ENCODE data around the gene PLPPR4. TPM values are rescaled to one million over a fixed set of nuclear protein-coding genes. Genes with fewer than 3 reads are reported as not detected.
A peak's percentile ranks its signal among the peaks of the same experiment; 100 is the strongest.

The PLPPR4 gene
- total RNA-seq = 1 to 10 TPM in 1 of 4 donors, under 1 TPM in 3; 0.15 to 1.1 (median 0.70) TPM

GRCh38 chr1:99264201-99265021 lies at the start of gene PLPPR4:
Gene PLPPR4 (plus strand): TSS chr1:99264492. CDS start chr1:99264594, 102 bp downstream.
- Histone ChIP-seq H3K27me3 (peaks cover 0 to 28% (median 0%) of the 10 kb centered on the region in 4 donors), H3K9me3 (no peaks in the 10 kb centered on the region), H3K27ac (peak within 1 kb of the TSS in 3 of 4 donors; percentile 1 to 27 (median 15)), H3K4me3 (peak within 1 kb of the TSS; percentile 22 to 58 (median 42)), H3K36me3 (no peaks in the 10 kb centered on the region), H3K4me1 (peaks cover 0 to 10% (median 5%) of the 10 kb centered on the region in 3 donors)
- intact Hi-C loops (cut with DNase I) = no loop called here
- WGBS, 2 donors = 1 to 5% methylated on average over 21 to 22 of the region's 51 CpGs
- no peak for DNase-seq
- TF ChIP-seq CTCF (IDR thresholded peaks at IDR 0.05) (no peak), POLR2A (IDR thresholded peaks at IDR 0.05) (no peak)

GRCh38 chr1:99216956-99217355 lies 47.3 kb upstream of the PLPPR4 start:
- Histone ChIP-seq H3K27me3 (no peaks in the 10 kb centered on the region), H3K4me1 (no peaks in the 10 kb centered on the region), H3K9me3 (peaks cover 0 to 8% (median 4%) of the 10 kb centered on the region in 3 donors), H3K4me3 (no peak overlapping the region), H3K36me3 (no peaks in the 10 kb centered on the region), H3K27ac (no peak overlapping the region)
- intact Hi-C loops (cut with DNase I) = no loop called here
- no peak for DNase-seq
- TF ChIP-seq CTCF (IDR thresholded peaks at IDR 0.05) (no peak), POLR2A (IDR thresholded peaks at IDR 0.05) (no peak)
- 68% methylated on average over 5 of the region's 5 CpGs for WGBS, 2 donors

- Histone ChIP-seq H3K9me3 (peaks cover 0 to 8% (median 4%) of the 10 kb centered on the region in 3 donors), H3K4me1 (no peaks in the 10 kb centered on the region), H3K27ac (no peak overlapping the region), H3K4me3 (no peak overlapping the region), H3K27me3 (no peaks in the 10 kb centered on the region), H3K36me3 (no peaks in the 10 kb centered on the region)
- 28 to 31% methylated on average over 4 of the region's 4 CpGs for whole genome bisulfite sequencing, 2 donors
- intact Hi-C loops (cut with DNase I) = no loop called here
- DNase-seq = no peak
- TF ChIP-seq POLR2A (IDR thresholded peaks at IDR 0.05) (no peak), CTCF (IDR thresholded peaks at IDR 0.05) (no peak)
Observed at GRCh38 chr1:99217599-99217998, 46.7 kb upstream of the PLPPR4 start.

- Histone ChIP-seq H3K4me1 (no peaks in the 10 kb centered on the region), H3K27me3 (no peaks in the 10 kb centered on the region), H3K36me3 (no peaks in the 10 kb centered on the region), H3K27ac (no peak overlapping the region), H3K9me3 (peaks cover 0 to 8% (median 4%) of the 10 kb centered on the region in 3 donors), H3K4me3 (no peak overlapping the region)
- intact Hi-C loops (cut with DNase I) = no loop called here
- TF ChIP-seq POLR2A (IDR thresholded peaks at IDR 0.05) (no peak), CTCF (IDR thresholded peaks at IDR 0.05) (no peak)
- 70 to 72% methylated on average over 4 of the region's 4 CpGs for WGBS, 2 donors
- no peak for DNase-seq
Observed at GRCh38 chr1:99218572-99218971, 45.7 kb upstream of the PLPPR4 start.

- H3K4me3 ChIP-seq = no peak overlapping the region
- intact Hi-C loops (cut with DNase I) = no loop called here
- no peaks in the 10 kb centered on the region for H3K27me3 ChIP-seq
- no peak for DNase-seq
- TF ChIP-seq CTCF (IDR thresholded peaks at IDR 0.05) (no peak), POLR2A (IDR thresholded peaks at IDR 0.05) (no peak)
- H3K27ac ChIP-seq = no peak overlapping the region
- H3K4me1 ChIP-seq = no peaks in the 10 kb centered on the region
- peaks cover 0 to 8% (median 4%) of the 10 kb centered on the region in 3 donors for H3K9me3 ChIP-seq
- H3K36me3 ChIP-seq = no peaks in the 10 kb centered on the region
Observed at GRCh38 chr1:99218999-99219398, 45.3 kb upstream of the PLPPR4 start.

Measured in esophagus squamous epithelium (tissue), 5 donors.